RWPE2 (cell line): Measurements from ENCODE around the gene EEFSEC.

Experiments
- ATAC-seq: fragments of 200-7000 bp; cut with Tn5 transposase; 3 replicates; pipeline ENCODE4 v1.9.1; 2021; ENCODE audit warnings: low read depth
- DNase-seq: peaks from one replicate; pipeline ENCODE4 v3.0.0-alpha.2; 2020; ENCODE audit warnings: low spot score
- H3K27ac ChIP-seq: fragments of 450-650 bp; 2 replicates; pipeline ENCODE4 v1.5.1; 2017; ENCODE audit warnings: mild to moderate bottlenecking; ENCODE audit not compliant: poor library complexity, severe bottlenecking
- H3K27me3 ChIP-seq: fragments of 250-450 bp; sonication (Bioruptor Pico); 2 replicates; pipeline ENCODE4 v1.5.1; 2021; ENCODE audit warnings: mild to moderate bottlenecking, moderate library complexity; ENCODE audit not compliant: insufficient read depth, poor library complexity, severe bottlenecking
- H3K36me3 ChIP-seq: fragments of 250-450 bp; sonication (Bioruptor Pico); 2 replicates; pipeline ENCODE4 v1.5.1; 2020; ENCODE audit warnings: low read depth, mild to moderate bottlenecking, moderate library complexity
- H3K4me1 ChIP-seq: fragments of 250-450 bp; sonication (Bioruptor Pico); 2 replicates; pipeline ENCODE4 v1.5.1; 2021; ENCODE audit warnings: mild to moderate bottlenecking, moderate library complexity; ENCODE audit not compliant: insufficient read depth, poor library complexity, severe bottlenecking
- H3K4me3 ChIP-seq: fragments of 250-450 bp; sonication (Bioruptor Pico); 2 replicates; pipeline ENCODE4 v1.5.1; 2021; ENCODE audit warnings: mild to moderate bottlenecking, moderate library complexity; ENCODE audit not compliant: severe bottlenecking
- H3K9me3 ChIP-seq: fragments of 250-450 bp; sonication (Bioruptor Pico); 2 replicates; pipeline ENCODE4 v1.5.1; 2021; ENCODE audit warnings: mild to moderate bottlenecking, moderate library complexity; ENCODE audit not compliant: severe bottlenecking
- TF ChIP-seq, protein P1 (sequence below): fragments of 450-650 bp; IDR thresholded peaks from one replicate; pipeline ENCODE4 v1.5.1; 2017; ENCODE audit warnings: mild to moderate bottlenecking, moderate library complexity; ENCODE audit not compliant: poor library complexity, severe bottlenecking

Gene EEFSEC

DNA sequence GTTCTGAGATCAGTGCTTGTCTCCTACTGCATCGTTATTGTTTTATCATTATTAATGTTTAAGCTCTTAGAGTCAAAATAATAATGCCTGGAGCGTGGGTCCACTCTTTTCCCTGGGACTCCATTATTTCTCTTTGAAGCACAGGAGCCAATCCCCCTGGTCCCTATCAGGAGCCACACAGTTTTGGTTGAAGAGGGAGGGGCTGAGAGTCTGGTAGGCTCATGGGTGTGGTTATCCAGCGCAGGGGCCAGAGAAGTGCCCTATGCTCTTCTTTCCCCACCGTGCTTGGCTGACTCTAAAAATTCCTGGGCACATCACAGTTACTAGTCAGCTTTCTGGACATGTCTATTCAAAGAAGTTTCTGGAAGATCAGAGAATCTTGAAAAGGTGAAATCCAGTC is 191.9 kb downstream of the EEFSEC start:
- Histone ChIP-seq H3K27me3 (no peaks in the 10 kb centered on the region), H3K27ac (no peak overlapping the region), H3K36me3 (no peaks in the 10 kb centered on the region), H3K4me1 (peaks cover 7% of the 10 kb centered on the region), H3K4me3 (no peak overlapping the region), H3K9me3 (no peaks in the 10 kb centered on the region)
- ATAC-seq (no peak), DNase-seq (no peak)
- TF ChIP-seq, protein P1, sequence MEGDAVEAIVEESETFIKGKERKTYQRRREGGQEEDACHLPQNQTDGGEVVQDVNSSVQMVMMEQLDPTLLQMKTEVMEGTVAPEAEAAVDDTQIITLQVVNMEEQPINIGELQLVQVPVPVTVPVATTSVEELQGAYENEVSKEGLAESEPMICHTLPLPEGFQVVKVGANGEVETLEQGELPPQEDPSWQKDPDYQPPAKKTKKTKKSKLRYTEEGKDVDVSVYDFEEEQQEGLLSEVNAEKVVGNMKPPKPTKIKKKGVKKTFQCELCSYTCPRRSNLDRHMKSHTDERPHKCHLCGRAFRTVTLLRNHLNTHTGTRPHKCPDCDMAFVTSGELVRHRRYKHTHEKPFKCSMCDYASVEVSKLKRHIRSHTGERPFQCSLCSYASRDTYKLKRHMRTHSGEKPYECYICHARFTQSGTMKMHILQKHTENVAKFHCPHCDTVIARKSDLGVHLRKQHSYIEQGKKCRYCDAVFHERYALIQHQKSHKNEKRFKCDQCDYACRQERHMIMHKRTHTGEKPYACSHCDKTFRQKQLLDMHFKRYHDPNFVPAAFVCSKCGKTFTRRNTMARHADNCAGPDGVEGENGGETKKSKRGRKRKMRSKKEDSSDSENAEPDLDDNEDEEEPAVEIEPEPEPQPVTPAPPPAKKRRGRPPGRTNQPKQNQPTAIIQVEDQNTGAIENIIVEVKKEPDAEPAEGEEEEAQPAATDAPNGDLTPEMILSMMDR, result no peak

DNA sequence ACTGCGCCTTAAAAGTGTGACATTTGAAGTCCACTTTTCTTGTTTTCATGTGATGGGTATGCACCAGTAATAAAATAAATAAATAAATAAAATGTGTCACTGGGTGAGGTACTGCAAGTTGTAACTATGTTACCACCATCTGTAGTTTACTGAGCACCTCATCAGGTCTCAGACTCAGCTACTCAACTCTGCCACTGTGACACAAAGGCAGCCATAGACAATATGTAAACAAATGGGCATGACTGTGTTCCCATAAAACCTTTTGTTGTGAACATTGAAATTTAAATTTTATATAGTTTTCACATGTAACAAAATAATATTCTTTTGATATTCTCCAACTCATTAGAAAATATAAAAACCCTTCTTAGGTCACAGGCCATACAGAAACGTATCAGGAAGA is 193.3 kb downstream of the EEFSEC start:
- H3K4me3 ChIP-seq, result no peak overlapping the region
- H3K36me3 ChIP-seq, result no peaks in the 10 kb centered on the region
- peaks cover 7% of the 10 kb centered on the region for H3K4me1 ChIP-seq
- ATAC-seq, result no peak
- TF ChIP-seq, protein P1, result no peak
- H3K9me3 ChIP-seq, result no peaks in the 10 kb centered on the region
- no peak for DNase-seq
- H3K27me3 ChIP-seq, result no peaks in the 10 kb centered on the region
- no peak overlapping the region for H3K27ac ChIP-seq

DNA sequence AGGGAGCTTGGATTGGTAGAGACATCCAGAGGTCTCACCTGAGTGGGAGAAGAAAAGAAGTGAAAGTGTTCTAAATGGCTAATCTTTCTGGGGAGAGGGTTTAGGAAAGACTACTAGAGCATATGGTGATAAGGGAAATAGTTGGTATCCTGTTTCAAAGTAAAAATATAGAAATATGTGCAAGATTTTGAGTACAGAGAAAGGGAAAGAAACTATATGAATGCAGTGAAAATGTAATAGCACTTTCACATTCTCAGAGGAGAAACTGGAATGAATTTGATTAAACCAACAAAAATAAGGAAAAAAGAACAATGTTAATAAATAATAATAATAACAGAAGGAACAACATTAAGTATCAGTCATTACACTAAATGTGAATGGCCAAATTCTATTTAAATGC is 194.0 kb downstream of the EEFSEC start:
- Histone ChIP-seq H3K27me3 (no peaks in the 10 kb centered on the region), H3K9me3 (no peaks in the 10 kb centered on the region), H3K4me1 (peaks cover 7% of the 10 kb centered on the region), H3K27ac (no peak overlapping the region), H3K36me3 (no peaks in the 10 kb centered on the region), H3K4me3 (no peak overlapping the region)
- no peak for DNase-seq
- TF ChIP-seq, protein P1, result no peak
- ATAC-seq, result no peak

DNA sequence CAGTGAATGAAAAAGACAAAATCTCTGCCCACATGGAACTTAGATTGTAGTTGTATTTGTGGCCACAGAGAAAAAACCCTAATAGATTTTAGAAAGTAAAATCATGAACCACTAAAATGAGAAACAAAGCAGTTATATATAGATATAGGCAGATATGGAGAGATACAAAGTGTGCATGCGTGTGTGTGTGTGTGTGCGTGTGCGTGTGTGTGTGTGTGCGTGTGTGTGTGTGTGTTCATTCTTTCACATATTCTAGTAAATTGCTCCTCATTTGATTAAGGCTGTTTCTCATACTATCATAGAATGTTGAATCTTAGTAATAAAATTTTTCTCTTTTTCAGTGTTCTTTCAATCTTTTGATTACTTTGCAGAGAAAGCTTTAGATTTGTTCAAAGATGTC is 194.8 kb downstream of the EEFSEC start:
- DNase-seq, result no peak

DNA sequence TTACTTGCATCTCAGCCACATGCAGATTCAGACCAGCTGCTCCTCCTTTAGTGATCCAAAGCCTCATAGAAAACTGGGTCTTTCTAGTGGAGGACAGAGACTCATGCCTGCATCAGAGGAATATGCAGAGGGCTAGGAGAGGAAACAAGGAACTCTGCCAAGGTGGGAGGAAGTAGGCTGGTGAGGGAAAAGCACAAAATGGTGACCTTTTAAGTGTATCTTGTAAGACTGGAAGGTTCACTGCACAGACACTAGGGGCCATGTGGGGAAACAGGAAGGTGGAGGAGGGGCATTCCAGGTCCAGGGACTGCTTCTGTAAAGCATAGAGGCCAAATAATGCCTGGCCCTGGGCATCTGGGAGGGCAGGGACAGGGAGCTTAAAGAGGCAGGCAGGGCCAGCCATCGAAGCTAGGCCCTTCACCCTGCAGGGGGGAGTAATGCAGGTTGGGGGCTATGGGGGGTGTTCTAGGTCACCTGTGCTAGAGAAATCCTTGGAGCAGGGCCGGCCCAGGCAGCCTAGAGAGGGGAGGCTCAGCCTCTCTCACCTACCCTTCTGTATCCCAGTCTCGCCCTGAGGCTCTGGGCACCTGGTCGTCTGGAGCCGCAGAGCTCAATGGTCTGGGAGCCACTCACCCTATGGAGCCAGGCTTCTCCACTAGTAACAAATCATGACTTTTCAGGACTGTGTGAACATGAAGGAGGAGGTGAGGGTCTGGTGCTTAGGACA is 195.7 kb downstream of the EEFSEC start:
- H3K36me3 ChIP-seq, result no peaks in the 10 kb centered on the region
- H3K27ac ChIP-seq, result no peak overlapping the region
- no peak overlapping the region for H3K4me3 ChIP-seq
- ATAC-seq (no peak), DNase-seq (no peak)
- H3K4me1 ChIP-seq, result no peaks in the 10 kb centered on the region
- TF ChIP-seq, protein P1, result no peak
- no peaks in the 10 kb centered on the region for H3K27me3 ChIP-seq
- no peaks in the 10 kb centered on the region for H3K9me3 ChIP-seq

More for the DNA sequence above, 194.8 kb downstream of the EEFSEC start:
- Histone ChIP-seq H3K36me3 (no peaks in the 10 kb centered on the region), H3K4me3 (no peak overlapping the region), H3K27ac (no peak overlapping the region), H3K27me3 (no peaks in the 10 kb centered on the region), H3K4me1 (peaks cover 7% of the 10 kb centered on the region), H3K9me3 (no peaks in the 10 kb centered on the region)
- ATAC-seq, result no peak
- TF ChIP-seq, protein P1, result no peak
